T-helper 2 cell treated with Interferon-gamma antibody and Interleukin-4, amounts not matched to agents 5 μg/mL and 100 μg/mL, for 36 hours (primary cell): ENCODE results near the gene CDC42BPG.

Experiments used
- DNase-seq: peaks from one replicate; pipeline ENCODE4 v3.0.0; 2021; ENCODE audit warnings: low spot score
- H3K27ac Mint-ChIP-seq: one replicate; pipeline ENCODE4 v1.8.0; 2021; ENCODE audit warnings: mild to moderate bottlenecking, mixed read lengths
- H3K27me3 Mint-ChIP-seq: one replicate; pipeline ENCODE4 v1.8.0; 2021; ENCODE audit warnings: low read depth, mixed read lengths
- H3K36me3 Mint-ChIP-seq: one replicate; pipeline ENCODE4 v1.8.0; 2021; ENCODE audit warnings: low read depth, mixed read lengths
- H3K4me1 Mint-ChIP-seq: one replicate; pipeline ENCODE4 v1.8.0; 2021; ENCODE audit warnings: low read depth, mixed read lengths
- H3K4me3 Mint-ChIP-seq: one replicate; pipeline ENCODE4 v1.8.0; 2022; ENCODE audit warnings: mild to moderate bottlenecking, moderate library complexity, mixed read lengths
- H3K9me3 Mint-ChIP-seq: one replicate; pipeline ENCODE4 v1.8.0; 2021; ENCODE audit warnings: mixed read lengths

The CDC42BPG gene

DNA sequence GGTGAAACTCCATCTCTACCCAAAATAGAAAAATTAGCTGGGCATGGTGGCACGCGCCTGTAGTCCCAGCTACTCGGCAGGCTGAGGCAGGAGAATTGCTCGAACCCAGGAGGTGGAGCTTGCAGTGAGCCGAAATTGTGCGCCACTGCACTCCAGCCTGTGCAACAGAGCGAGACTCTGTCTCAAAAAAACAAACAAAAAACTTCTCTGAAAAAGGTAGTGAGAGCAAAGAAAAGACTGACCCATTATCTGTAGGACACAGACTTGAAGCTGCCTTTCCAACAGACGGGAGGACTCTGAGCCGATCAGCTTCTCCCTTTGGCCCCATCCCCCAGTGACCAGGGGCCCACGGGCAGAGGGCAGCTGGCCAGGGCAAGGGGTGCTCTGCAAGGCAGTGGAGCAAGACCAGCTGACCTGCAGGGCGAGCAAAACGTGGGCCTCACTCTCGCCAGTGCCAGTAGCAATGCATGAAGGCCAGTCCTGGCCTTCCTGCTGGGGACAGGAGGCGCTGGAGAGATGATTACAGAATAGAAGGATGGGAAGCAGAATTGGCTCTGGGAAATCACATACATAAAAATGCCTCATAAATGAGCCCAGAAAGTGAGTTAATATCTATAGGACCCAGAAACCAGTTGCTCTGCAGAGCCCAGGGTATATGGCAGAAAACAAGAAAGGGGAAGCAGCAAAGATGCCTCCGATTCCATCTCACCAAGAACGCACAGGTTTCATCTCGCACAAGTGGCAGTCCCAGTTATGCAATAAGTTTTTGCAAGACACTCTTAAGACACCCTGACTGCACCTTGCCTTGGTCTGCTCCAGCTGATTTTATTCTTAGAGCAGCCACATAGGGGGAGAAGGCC is 31.1 kb upstream of the CDC42BPG start:
- DNase-seq = no peak
- Mint-ChIP-seq H3K4me3 (peak overlapping the region; percentile 97), H3K36me3 (peaks cover 54% of the 10 kb centered on the region), H3K9me3 (no peaks in the 10 kb centered on the region), H3K27me3 (no peaks in the 10 kb centered on the region), H3K4me1 (peaks cover 61% of the 10 kb centered on the region), H3K27ac (peak overlapping the region; percentile 79)

GRCh38 chr11:64874308-64875240 is 30.1 kb upstream of the CDC42BPG start:
- H3K36me3 Mint-ChIP-seq = peaks cover 55% of the 10 kb centered on the region
- peaks cover 56% of the 10 kb centered on the region for H3K4me1 Mint-ChIP-seq
- peak overlapping the region; percentile 50 for H3K27ac Mint-ChIP-seq
- H3K27me3 Mint-ChIP-seq = no peaks in the 10 kb centered on the region
- DNase-seq = no peak
- H3K4me3 Mint-ChIP-seq = peak overlapping the region; percentile 97
- H3K9me3 Mint-ChIP-seq = no peaks in the 10 kb centered on the region

- no peaks in the 10 kb centered on the region for H3K27me3 Mint-ChIP-seq
- H3K9me3 Mint-ChIP-seq = no peaks in the 10 kb centered on the region
- no peak for DNase-seq
- peaks cover 62% of the 10 kb centered on the region for H3K4me1 Mint-ChIP-seq
- H3K4me3 Mint-ChIP-seq = peak overlapping the region; percentile 38
- peak overlapping the region; percentile 31 for H3K27ac Mint-ChIP-seq
- H3K36me3 Mint-ChIP-seq = peaks cover 66% of the 10 kb centered on the region
Measured at GRCh38 chr11:64872790-64873488, 28.5 kb upstream of the CDC42BPG start.

DNA sequence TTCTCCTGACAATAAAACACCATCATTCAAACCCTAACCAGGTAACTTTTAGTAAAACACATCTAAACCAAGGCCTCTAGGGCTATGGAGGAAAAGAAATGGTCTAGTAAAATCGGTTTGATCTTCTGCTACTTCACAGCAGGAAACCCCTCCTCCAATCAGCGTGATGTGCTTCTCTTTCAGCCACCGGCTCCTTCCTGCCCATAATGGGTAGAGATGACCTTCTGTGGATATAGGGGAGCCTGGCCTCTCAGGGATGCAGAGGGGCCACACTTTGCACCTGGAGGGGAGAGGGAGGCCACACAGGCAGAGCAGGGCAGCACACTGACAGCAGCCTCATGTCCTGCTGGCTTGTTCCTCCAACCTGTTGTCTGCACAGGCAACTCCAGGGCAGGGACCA is 27.0 kb upstream of the CDC42BPG start:
- peak overlapping the region; percentile 82 for H3K27ac Mint-ChIP-seq
- no peaks in the 10 kb centered on the region for H3K27me3 Mint-ChIP-seq
- peaks cover 63% of the 10 kb centered on the region for H3K36me3 Mint-ChIP-seq
- no peak for DNase-seq
- no peaks in the 10 kb centered on the region for H3K9me3 Mint-ChIP-seq
- H3K4me3 Mint-ChIP-seq = peak overlapping the region; percentile 76
- peaks cover 61% of the 10 kb centered on the region for H3K4me1 Mint-ChIP-seq

DNA sequence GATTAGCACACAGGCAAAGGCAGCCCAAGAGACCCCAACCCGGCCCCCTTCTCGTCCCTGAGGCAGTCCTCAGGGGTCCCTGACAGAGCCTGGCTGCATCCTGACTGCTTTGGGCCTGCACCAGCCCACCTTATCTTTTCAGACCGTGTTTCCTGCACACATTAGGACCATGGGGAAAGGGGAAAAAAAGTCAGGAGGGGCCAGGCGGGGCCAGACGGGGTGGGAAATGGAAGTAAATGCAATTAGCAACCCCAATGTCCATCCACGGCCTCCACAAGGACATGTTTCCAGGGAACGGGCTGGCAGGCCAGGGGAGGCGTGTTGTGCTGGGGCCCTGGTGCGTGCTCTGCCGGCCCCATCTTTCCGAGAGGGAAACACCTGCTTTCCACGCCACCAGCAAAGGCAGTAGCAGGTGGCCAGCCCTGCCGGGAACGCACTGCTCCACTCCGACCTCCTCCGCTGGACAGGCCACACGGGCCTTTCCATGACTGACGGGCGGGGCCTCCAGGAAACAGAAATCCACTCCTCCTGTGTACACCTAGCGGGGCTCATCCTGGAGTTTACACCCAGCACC is 26.5 kb upstream of the CDC42BPG start:
- peak overlapping the region; percentile 76 for H3K4me3 Mint-ChIP-seq
- H3K27ac Mint-ChIP-seq = peak overlapping the region; percentile 82
- H3K9me3 Mint-ChIP-seq = peaks cover 3% of the 10 kb centered on the region
- H3K36me3 Mint-ChIP-seq = peaks cover 63% of the 10 kb centered on the region
- peaks cover 60% of the 10 kb centered on the region for H3K4me1 Mint-ChIP-seq
- DNase-seq = no peak
- H3K27me3 Mint-ChIP-seq = no peaks in the 10 kb centered on the region

DNA sequence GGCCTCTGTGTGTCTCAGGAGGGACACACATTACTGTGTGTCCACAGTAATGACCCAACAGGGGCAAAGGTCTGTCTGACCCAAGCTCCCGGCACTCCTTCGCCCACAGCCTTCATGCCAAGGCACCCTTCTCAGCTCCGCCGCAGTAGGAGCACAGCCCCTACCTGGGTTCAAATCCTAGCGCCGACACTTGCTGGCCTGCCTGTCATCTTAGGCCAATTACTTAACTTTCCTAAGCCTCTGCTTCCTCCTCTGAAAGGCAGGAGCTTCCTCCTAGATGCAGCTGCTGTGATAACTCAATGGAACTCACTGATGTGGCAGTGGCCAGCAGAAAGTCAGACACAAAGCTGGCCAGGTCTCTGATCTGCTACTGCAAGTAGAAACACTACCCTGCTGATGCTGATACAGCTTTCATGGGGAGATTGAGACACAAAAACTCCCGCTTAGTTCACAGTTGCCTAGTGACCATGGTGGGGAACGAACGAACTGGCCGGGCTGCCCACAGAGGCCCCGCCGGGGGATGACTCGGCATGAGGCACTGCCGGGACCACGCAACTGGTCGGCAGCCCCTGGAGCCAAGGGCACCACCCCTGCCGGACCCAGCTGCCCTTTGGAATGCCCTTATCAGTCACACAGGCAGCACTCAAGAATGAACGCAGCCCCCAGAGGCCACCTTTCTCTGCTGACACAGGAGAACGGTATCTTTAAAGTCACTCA is 25.9 kb upstream of the CDC42BPG start:
- peaks cover 60% of the 10 kb centered on the region for H3K4me1 Mint-ChIP-seq
- H3K27ac Mint-ChIP-seq = peak overlapping the region; percentile 23
- H3K9me3 Mint-ChIP-seq = peaks cover 8% of the 10 kb centered on the region
- H3K4me3 Mint-ChIP-seq = peak overlapping the region; percentile 68
- H3K27me3 Mint-ChIP-seq = no peaks in the 10 kb centered on the region
- H3K36me3 Mint-ChIP-seq = peaks cover 63% of the 10 kb centered on the region
- DNase-seq = no peak

DNA sequence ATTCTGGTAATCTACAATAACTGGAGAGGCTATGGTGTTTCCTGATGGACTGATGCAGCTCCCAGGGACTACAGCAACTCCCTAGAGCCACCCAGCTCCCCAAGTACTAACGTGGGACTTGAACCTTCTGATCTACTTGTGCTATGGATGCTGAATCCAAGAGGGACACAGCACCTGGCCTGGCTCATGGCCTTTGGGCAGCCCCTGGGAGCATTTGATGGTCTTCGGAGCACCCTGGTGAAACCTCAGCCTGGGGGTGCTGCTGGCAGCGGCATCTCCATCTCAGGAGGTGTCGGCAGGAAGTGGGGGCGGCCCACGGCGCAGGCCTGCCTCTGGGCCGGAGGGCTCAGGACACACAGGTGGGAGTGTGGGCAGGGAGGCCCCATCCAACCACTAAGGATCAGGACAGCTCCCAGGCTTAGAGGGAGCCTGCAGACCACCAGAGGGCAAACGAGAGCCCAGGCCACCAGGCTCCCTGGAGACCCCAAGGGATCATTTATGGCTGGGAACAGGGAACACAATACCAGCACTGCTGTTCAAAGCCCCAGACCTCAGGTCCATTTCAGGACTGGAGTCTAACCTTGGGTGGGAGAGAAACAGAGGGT is 25.2 kb upstream of the CDC42BPG start:
- H3K4me1 Mint-ChIP-seq = peaks cover 63% of the 10 kb centered on the region
- peaks cover 8% of the 10 kb centered on the region for H3K9me3 Mint-ChIP-seq
- no peak for DNase-seq
- peak overlapping the region; percentile 68 for H3K4me3 Mint-ChIP-seq
- peak overlapping the region; percentile 76 for H3K27ac Mint-ChIP-seq
- peaks cover 63% of the 10 kb centered on the region for H3K36me3 Mint-ChIP-seq
- no peaks in the 10 kb centered on the region for H3K27me3 Mint-ChIP-seq

- Mint-ChIP-seq H3K27me3 (no peaks in the 10 kb centered on the region), H3K9me3 (peaks cover 8% of the 10 kb centered on the region), H3K4me1 (peaks cover 61% of the 10 kb centered on the region), H3K36me3 (peaks cover 57% of the 10 kb centered on the region), H3K4me3 (peak overlapping the region; percentile 69), H3K27ac (peak overlapping the region; percentile 76)
- no peak for DNase-seq
Measured at GRCh38 chr11:64868904-64869570, 24.6 kb upstream of the CDC42BPG start.

DNA sequence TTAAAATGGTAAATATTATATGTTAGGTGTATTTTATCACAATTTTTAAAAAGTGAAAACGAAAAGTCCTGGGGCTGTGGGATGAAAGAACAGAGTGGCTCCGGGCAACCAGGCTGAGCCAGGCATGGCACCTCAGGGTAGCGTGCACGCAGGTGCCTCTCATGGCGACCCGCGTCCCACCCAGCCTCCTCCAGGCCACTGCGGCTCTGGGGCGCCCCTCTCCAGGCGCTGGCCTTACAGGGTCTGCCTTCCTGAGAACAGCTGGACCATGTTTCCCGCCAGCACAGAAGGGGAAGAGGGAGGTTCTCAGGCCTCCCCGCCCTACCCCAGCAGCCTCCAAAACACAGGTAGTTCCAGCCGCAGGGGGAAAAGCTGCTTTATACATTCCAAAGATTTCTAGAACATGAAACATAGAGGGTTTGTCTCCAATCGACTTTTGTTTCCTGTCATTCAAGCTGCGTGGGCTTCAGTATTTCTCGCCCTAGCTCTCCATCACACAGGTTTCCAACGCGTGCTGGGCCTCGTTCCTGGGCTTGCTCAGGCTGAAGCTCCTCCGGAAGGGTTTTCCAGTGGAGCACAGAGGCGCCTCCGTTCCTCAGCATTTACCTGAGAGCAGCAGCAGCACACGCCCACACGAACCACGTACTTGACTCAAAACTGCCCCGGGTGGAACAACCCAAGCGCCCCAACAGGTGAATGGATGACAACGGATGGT is 23.5 kb upstream of the CDC42BPG start:
- peaks cover 61% of the 10 kb centered on the region for H3K4me1 Mint-ChIP-seq
- peaks cover 51% of the 10 kb centered on the region for H3K36me3 Mint-ChIP-seq
- peak overlapping the region; percentile 69 for H3K4me3 Mint-ChIP-seq
- H3K9me3 Mint-ChIP-seq = peaks cover 8% of the 10 kb centered on the region
- H3K27me3 Mint-ChIP-seq = no peaks in the 10 kb centered on the region
- DNase-seq = no peak
- H3K27ac Mint-ChIP-seq = peak overlapping the region; percentile 68

DNA sequence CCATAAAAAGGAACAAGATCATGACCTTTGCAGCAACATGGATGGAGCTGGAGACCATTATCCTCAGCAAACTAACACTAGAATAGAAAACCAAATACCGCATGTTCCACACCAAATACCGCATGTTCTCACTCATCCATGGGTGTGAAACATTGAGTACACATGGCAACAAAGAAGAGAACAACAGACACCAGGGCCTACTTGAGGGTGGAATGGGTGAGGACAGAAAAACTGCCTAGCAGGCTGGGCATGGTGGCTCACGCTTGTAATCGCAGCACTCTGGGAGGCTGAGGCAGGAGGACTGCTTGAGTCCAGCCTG is 21.7 kb upstream of the CDC42BPG start:
- Mint-ChIP-seq H3K4me1 (peaks cover 63% of the 10 kb centered on the region), H3K36me3 (peaks cover 45% of the 10 kb centered on the region), H3K9me3 (peaks cover 8% of the 10 kb centered on the region), H3K4me3 (peak overlapping the region; percentile 63), H3K27ac (peak overlapping the region; percentile 90), H3K27me3 (no peaks in the 10 kb centered on the region)
- DNase-seq = no peak

DNA sequence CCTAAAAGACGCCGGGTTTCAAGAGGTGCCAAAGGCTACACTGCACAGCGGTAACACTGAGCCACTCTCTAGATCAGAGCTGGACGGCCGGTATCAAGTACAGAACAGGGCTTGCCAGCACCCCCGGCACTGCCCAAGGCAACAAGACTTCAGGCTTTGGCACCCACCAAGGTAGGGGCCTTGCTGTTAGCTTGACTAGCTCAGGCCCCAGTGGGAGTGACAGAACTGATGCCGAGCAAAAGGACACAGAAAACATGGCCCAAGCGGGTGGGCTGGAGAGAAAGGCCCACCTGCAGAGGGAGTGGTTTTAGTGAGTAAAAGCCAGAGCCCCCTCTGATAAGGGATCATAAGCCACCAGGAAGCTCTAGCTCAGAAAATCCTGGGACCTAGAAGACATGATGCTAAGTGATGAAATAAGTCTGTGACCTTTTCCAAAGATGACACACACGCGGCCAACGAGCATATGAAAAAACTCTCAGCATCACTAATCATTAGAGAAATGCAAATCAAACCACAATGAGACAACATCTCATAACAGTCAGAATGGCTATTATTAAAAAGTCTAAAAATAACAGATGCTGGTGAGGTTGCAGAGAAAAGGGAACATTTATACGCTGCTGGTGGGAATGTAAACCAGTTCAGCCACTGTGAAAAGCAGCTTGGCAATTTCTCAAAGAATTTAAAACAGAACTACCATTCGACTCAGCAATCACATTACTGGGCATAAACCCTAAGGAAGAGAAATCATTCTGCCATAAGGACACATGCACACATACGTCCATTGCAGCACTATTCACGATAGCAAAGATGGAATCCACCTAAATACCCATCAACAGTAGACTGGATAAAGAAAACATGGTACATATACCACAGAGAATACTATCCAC is 21.1 kb upstream of the CDC42BPG start:
- peak; percentile 69 for DNase-seq
- H3K4me1 Mint-ChIP-seq = peaks cover 66% of the 10 kb centered on the region
- peaks cover 8% of the 10 kb centered on the region for H3K9me3 Mint-ChIP-seq
- peak overlapping the region; percentile 90 for H3K27ac Mint-ChIP-seq
- H3K36me3 Mint-ChIP-seq = peaks cover 48% of the 10 kb centered on the region
- H3K27me3 Mint-ChIP-seq = no peaks in the 10 kb centered on the region
- H3K4me3 Mint-ChIP-seq = peak overlapping the region; percentile 63
